NCI-H2029 (cell line): ENCODE measurements around the gene SEC23IP.
"Not testable (repeated sequence)": the region's sequence is repeated elsewhere in the genome, so short reads cannot be mapped to it uniquely, and the experiment has no call there.

Experiments
- DNase-seq: peaks from one replicate; lab custom pipeline; 2025; lab: John Stamatoyannopoulos, UW

Gene SEC23IP

DNA sequence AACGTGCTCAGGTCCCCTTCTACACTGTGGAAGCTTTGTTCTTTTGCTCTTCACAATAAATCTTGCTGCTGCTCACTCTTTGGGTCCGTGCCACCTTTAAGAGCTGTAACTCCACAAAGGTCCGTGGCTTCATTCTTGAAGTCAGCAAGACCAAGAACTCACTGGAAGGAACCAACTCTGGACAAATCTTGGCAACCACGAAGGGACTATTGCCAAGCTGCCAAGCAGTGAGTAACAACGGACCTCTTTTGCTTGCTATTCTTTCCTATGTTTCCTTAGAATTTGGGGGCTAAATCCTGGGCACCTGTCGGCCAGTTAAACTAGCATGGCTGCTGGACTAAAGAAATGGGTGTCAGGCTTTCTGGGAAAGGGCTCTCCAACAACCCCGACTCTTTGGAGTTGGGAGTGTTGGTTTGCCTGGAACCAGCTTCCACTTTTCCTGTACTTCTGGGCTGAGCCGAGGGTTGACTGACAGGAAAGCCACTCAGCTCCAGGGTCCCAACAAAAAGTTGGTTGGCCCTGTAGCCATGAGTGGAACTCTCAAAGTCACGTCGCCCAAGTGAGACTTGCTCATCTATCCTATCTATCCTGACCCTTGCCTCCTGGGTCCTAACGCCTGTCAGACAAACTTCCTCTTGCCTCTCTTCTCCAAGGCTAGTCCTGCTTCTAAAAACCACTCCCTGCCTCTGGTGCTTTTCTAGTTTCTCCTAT lies 8.5 kb upstream of the SEC23IP start:
- not testable (repeated sequence) for DNase-seq

- not testable (repeated sequence) for DNase-seq
Observed at GRCh38 chr10:119886070-119886469, 6.5 kb upstream of the SEC23IP start.

DNA sequence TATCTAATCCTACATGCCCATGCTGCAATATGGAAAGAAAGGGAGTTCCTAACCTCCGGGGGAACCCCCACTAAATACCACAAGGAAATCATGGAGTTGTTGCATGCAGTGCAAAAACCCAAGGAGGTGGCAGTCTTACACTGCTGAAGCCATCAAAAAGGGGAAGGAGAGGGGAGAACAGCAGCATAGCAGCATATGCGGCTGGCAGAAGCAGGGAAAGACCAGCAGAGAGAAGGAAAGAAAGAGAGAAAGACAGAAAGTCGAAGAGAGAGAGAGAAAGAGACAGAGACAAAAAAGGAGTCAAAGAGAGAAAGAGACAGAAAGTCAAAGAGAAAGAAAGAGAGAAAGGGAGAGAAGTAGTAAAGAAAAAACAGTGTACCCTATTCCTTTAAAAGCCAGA lies 3.8 kb upstream of the SEC23IP start:
- not testable (repeated sequence) for DNase-seq

DNA sequence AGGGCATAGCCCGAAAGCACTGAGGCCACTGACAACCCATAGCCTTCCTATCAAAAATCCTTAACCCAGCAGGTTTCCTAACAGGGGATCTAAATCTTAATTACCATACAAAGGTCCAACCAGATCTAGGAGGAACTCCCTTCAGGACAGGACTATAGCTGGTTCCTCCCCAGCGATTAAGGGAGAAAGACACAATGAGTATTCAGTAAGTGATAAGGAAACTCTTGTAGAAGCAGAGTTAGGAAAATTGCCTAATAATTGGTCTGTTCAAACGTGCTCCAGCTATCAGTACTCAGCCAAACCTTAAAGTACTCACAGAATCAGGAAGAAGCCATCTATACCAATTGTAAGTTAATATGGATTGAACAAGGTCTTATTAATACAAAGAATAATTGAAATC lies 3.3 kb upstream of the SEC23IP start:
- DNase-seq = not testable (repeated sequence)

DNA sequence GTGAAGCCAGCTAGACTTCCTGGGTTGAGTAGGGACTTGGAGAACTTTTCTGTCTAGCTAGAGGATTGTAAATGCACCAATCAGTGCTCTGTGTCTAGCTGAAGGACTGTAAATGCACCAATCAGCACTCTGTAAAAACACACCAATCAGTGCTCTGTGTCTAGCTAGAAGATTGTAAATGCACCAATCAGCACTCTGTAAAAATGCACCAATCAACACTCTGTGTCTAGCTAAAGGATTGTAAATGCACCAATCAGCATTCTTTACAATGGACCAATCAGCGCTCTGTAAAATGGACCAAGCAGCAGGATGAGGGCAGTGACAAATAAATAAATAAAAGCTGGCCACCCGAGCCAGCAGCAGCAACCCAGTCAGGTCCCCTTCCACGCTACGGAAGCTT lies 2.2 kb upstream of the SEC23IP start:
- not testable (repeated sequence) for DNase-seq

- DNase-seq = not testable (repeated sequence)
Observed at GRCh38 chr10:119891849-119892187, 712 bp upstream of the SEC23IP start.

- no peak for DNase-seq
Observed at GRCh38 chr10:119893074-119893473, 544 bp downstream of the SEC23IP start.

- DNase-seq = no peak
Observed at GRCh38 chr10:119893845-119894427, 1.4 kb downstream of the SEC23IP start.

GRCh38 chr10:119896061-119896655 lies 3.6 kb downstream of the SEC23IP start:
- DNase-seq = no peak

DNA sequence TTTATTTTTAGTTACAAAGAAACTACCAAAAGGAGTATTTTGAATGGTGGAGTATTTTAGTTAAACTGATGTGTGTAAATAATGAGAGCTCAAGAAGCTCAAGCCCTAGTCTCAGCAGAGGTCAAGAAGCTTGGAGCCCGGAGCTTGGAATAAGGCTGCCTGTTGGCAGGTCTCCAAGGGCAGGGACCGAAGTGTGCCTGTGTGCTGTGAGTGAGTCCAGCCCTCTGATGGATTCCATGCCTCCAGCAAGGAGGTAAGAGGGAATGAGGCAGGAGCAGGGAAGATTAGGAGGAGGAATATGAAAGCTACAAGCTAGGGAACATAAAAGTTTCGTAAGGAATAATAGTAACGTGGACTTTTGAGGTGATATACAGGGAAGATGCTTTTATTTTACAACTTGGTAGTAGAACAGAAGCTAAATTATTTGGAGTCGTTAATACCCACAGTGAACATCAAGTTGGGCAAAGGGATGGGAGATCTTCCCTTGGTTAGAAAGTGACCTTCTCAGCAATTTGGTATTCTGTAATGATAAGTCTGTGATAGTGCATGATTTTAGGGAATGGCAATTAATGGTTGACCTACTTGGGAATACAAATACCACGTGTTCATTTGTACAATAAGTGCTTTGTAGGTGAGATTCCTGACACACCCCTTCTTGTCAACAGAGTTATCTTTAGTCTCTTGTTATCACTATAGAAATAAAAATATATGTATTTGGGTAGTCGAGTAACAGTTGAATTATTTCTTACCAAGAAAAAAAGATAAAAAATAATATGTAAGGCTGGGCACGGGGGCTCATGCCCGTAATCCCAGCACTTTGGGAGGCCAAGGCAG lies 4.6 kb downstream of the SEC23IP start:
- DNase-seq = no peak

- no peak for DNase-seq
Observed at GRCh38 chr10:119898577-119898976, 6.0 kb downstream of the SEC23IP start.

- no peak for DNase-seq
Observed at GRCh38 chr10:119903946-119904666, 11.6 kb downstream of the SEC23IP start.

DNA sequence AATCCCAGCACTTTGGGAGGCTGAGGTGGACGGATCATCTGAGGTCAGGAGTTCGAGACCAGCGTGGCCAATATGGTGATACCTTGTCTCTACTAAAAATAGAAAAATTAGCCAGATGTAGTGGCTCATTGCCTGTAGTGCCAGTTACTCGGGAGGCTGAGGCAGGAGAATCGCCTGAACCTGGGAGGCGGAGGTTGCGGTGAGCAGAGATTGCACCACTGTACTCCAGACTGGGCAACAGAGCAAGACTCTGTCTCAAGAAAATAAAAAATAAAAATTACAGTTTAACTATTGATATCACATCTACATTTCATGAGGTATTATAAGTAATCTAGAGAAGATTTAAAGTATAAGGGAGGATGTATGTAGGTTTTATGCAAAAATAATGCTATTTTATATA lies 15.2 kb downstream of the SEC23IP start:
- DNase-seq = not testable (repeated sequence)

DNA sequence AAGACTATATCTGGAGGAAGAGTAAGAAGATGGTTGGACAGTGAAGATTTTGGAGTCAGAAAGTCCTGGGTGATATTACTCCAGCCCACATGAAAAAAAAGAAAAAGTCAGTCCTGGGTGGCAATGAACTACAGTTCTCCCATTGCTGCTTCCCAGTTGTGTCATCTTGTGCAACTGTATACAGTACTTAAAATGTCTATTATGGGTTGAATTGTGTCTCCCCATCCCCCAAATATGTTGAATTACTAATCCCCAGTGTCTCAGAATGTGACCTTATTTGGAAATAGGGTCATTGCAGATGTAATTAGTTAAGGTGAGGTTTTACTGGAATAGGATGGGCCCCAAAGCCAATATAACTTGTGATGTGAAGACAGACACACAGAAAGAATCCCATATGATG lies 15.6 kb downstream of the SEC23IP start:
- no peak for DNase-seq

- no peak for DNase-seq
Observed at GRCh38 chr10:119910689-119911088, 18.2 kb downstream of the SEC23IP start.

- no peak for DNase-seq
Observed at GRCh38 chr10:119917777-119918176, 25.2 kb downstream of the SEC23IP start.

DNA sequence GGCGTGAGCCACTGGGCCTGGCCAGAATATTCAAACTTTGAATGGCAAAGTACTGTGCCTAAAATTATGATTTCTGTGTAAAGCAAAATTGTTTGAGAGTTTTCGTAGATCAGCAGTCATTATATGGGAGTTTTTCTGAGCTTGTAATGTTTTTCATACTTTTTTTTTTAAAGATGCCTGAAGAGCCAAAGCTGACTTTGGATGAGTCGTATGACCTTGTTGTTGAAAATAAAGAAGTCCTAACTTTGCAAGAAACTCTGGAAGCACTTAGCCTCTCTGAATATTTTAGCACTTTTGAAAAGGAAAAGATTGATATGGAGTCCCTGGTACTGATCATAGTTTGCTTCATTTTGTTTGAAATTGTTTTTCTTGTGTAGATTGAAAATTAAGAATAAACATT lies 26.7 kb downstream of the SEC23IP start:
- no peak for DNase-seq

DNA sequence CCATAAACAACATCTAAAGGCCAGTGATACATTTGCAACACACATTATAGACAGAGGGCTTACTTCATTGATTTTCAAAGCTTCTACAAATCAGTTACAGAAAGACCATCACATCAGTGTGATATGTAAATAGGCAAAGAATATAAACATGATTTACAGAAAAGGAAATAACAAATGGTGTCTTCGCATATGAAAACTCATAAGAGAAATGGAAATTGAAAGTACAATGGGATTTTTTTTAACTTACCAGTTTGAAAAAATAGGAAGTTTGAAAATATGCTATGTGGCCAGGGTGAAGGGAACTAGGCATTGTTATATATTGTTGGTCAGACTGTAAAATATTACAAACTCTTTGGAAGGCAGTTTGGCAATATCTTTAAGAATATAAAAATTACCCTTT lies 27.3 kb downstream of the SEC23IP start:
- DNase-seq = no peak

GRCh38 chr10:119928411-119928810 lies 35.9 kb downstream of the SEC23IP start:
- no peak for DNase-seq

GRCh38 chr10:119931871-119932270 lies 39.3 kb downstream of the SEC23IP start:
- DNase-seq = no peak

DNA sequence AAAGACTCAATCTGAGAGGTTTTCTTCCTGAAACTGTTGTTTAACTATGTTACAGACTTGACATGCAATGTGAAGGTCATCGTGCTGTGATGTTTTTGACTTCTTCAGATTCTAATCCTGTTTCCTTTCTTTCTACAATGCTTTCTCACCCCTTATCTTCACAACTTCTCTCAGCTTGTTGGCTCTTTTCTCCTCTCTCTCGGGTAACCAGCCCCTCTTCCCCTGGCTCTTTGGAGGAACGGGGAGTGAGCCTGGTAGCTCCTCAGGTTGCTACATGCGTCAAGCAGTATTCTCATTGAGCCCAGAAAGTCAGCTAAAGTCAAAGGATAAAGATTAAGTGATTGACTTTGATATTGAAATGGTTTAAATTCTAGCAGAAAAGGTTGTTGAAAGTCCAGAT lies 40.1 kb downstream of the SEC23IP start:
- DNase-seq = no peak

DNA sequence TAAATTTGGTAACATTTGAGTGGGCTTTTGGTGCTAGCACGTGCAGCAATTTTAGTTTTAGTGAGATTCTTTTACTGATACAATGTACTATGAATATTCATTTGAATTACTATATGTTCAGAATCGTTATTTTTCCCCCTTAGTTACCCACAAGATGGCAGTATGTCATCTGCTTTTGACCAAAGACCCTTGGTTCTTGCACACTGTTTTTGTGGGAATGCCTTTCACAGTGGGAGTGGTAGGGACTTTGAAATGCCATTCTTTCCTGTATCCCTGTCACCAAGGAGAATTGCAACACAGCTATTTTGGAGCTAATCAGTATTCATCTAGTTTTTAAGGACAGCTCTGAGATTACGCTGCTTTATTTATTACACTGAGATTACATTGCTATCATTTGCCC lies 40.6 kb downstream of the SEC23IP start:
- DNase-seq = no peak
